Effector memory CD4-positive, alpha-beta T cell (primary cell): ENCODE results near the gene ELAVL1.
"Not testable (repeated sequence)": the region's sequence is repeated elsewhere in the genome, so short reads cannot be mapped to it uniquely, and the experiment has no call there.

Experiments used
- DNase-seq, 3 donors: peaks; one replicate each; pipeline ENCODE4 v3.0.0-alpha.2; 2020
- H3K27ac ChIP-seq: 2 replicates; pipeline ENCODE4 v1.7.0; 2013; ENCODE audit warnings: mild to moderate bottlenecking, low read length, moderate library complexity; ENCODE audit not compliant: insufficient read depth, poor library complexity, severe bottlenecking
- H3K27me3 ChIP-seq: replicated peaks from 2 replicates; pipeline ENCODE4 v1.7.0; 2013; ENCODE audit warnings: mild to moderate bottlenecking, low read length; ENCODE audit not compliant: insufficient read depth, control insufficient read depth, poor library complexity, severe bottlenecking
- H3K36me3 ChIP-seq: 2 replicates; pipeline ENCODE4 v1.7.0; 2013; ENCODE audit warnings: mild to moderate bottlenecking, low read length, moderate library complexity; ENCODE audit not compliant: control insufficient read depth, insufficient read depth
- H3K4me1 ChIP-seq: 2 replicates; pipeline ENCODE4 v1.7.0; 2013; ENCODE audit warnings: low read length, mild to moderate bottlenecking; ENCODE audit not compliant: control insufficient read depth, insufficient read depth, poor library complexity, severe bottlenecking
- H3K4me3 ChIP-seq: 2 replicates; pipeline ENCODE4 v1.7.0; 2013; ENCODE audit warnings: low read length, low read depth, mild to moderate bottlenecking; ENCODE audit not compliant: insufficient read depth, poor library complexity, severe bottlenecking
- H3K9me3 ChIP-seq: 2 replicates; pipeline ENCODE4 v1.7.0; 2013; ENCODE audit warnings: mild to moderate bottlenecking, low read length, moderate library complexity; ENCODE audit not compliant: control insufficient read depth

Gene ELAVL1

DNA sequence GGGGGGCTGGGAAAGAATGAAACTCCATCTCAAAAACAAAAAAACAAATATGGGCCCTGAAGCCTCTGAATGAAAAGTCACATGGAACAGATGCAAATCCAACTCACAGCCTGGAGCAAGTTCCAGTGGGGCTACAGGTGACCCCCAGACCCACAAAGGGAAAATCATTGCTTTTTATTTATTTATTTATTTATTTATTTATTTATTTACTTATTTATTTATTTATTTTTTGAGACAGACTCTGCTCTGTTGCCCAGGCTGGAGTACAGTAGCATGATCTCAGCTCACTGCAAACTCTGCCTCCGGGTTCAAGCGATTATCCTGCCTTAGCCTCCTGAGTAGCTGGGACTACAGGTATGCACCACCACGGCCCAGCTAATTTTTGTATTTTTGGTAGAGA is 33.8 kb upstream of the ELAVL1 start:
- Histone ChIP-seq H3K36me3 (no peaks in the 10 kb centered on the region), H3K27me3 (no peaks in the 10 kb centered on the region), H3K27ac (no peak overlapping the region), H3K9me3 (no peaks in the 10 kb centered on the region), H3K4me1 (no peaks in the 10 kb centered on the region), H3K4me3 (no peak overlapping the region)
- DNase-seq = no peak

DNA sequence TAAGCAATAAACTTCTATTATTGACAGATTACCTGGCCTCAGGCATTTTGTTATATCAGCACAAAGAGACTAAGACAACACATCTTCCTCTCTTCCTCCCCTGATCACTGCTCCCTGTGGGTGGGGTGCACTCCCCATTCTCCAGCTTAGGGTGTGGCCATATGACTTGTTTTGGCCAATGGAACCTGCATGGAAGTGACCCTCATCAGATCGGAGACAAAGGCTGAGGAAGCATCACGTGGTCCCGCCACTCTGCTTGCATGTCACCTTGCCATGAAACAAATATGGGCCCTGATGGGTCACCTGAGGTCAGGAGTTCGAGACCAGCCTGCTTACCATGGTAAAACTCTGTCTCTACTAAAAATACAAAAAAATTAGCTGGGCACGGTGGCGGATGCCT is 33.4 kb upstream of the ELAVL1 start:
- Histone ChIP-seq H3K9me3 (no peaks in the 10 kb centered on the region), H3K27me3 (no peaks in the 10 kb centered on the region), H3K36me3 (no peaks in the 10 kb centered on the region), H3K27ac (no peak overlapping the region), H3K4me3 (no peak overlapping the region), H3K4me1 (no peaks in the 10 kb centered on the region)
- no peak for DNase-seq

DNA sequence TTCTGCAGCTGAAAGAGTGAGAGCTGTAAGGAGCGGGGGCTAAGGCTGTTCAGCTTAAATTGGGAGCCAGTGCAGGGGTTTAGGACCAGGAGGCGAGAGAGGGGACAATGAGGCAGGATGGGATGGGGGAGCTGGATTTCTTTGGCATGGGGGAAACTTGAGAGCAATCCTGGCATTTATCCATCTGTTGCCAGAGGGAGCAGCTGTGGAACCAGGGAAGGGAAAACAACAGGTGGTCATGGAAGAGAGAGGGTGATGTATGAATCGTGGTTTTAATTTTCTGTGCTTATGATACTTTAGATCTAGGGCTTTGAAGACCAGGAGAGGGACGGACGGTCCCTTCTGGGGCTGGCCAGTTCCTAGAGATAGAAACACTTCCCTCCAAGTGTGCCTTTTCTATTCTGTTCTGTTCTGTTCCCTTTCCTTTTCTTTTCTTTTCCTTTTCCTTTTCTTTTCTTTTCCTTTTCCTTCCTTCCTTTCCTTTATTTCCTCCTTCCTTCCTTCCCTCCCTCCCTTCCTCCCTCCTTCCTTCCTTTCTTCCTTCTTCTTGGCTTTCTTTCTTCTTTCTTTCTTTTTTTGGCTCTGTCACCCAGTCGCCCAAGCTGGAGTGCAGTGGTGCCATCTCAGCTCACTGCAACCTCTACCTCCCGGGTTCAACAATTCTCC is 31.1 kb upstream of the ELAVL1 start:
- DNase-seq = no peak

DNA sequence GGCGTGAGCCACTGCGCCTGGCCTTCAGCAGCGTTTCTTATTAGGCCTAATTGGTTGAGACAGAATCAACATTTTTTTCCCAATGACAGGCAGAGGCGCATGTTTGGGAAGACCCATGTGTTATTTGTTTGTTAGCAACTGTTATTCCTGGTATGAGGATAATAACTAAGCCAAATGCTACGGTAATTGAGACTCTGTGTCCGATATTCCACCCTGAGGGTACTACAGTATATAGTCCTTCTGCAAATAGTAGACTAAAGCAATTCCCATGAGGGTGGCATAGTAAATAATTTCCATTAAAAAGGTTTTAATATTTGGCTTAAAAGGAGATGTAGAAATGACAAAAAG is 28.7 kb upstream of the ELAVL1 start:
- no peak overlapping the region for H3K27ac ChIP-seq
- no peaks in the 10 kb centered on the region for H3K4me1 ChIP-seq
- H3K4me3 ChIP-seq = no peak overlapping the region
- no peak for DNase-seq
- H3K9me3 ChIP-seq = no peaks in the 10 kb centered on the region
- H3K27me3 ChIP-seq = no peaks in the 10 kb centered on the region
- H3K36me3 ChIP-seq = no peaks in the 10 kb centered on the region

More for the DNA sequence above, 31.1 kb upstream of the ELAVL1 start:
- no peak overlapping the region for H3K27ac ChIP-seq
- no peak overlapping the region for H3K4me3 ChIP-seq
- no peaks in the 10 kb centered on the region for H3K36me3 ChIP-seq
- H3K4me1 ChIP-seq = no peaks in the 10 kb centered on the region
- H3K27me3 ChIP-seq = no peaks in the 10 kb centered on the region
- no peaks in the 10 kb centered on the region for H3K9me3 ChIP-seq

DNA sequence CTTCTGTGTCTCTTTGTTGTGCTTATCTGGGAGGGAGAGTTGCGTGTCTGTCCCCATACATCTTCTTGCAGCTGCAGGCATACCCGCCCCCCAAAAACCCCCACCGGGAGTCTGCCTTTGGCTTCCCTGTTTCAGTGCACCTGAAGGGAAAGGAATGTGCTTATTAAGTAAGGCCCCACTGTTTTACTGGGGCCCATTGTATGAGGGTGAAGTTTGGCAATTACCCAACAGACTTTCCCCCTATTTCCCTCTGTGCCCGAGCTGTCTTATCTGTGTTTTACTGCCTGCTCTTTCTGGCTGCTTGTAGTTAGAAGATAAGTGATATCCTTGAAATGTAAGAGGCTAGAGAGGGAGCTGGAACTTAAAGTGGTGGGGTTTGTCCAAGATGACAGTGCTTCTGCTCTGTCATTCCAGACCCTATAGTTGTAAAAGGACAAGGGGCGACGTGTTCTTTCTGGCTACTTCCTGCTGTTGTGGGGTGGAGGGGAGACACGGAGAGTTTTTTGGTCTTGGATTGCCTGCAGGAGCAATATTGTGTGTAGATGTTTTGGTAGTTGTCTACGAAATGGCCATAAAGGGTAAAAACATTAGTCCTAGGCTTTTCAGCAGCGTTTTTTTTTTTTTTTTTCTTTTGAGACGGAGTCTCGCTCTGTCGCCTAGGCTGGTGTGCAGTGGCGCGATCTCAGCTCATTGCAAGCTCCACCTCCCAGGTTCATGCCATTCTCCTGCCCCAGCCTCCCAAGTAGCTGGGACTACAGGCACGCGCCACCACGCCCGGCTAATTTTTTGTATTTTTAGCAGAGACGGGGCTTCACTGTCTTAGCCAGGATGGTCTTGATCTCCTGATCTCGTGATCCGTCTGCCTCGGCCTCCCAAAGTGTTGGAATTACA is 28.1 kb upstream of the ELAVL1 start:
- H3K9me3 ChIP-seq, DNase-seq, H3K4me1 ChIP-seq, H3K36me3 ChIP-seq, H3K4me3 ChIP-seq, H3K27me3 ChIP-seq, H3K27ac ChIP-seq: not testable (repeated sequence)

DNA sequence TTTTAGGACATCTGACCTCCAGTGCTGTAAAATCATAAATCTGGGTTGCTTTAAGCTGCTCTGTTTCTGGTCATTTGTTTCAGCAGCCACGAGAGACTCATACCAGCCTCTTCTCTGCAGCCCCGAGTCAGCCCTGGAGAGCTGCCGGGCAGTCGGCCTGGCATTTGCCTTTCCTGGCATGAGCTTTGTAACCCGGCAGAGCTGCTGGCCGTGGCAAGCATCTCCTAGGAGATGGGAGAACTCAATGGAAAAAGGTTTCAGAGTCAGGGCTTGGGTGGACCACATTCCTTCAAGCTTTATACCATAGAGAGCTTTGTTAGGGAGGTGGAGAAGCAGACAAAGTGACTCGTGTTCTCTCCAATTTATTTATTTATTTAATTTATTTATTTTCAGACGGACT is 25.5 kb upstream of the ELAVL1 start:
- Histone ChIP-seq H3K27ac (no peak overlapping the region), H3K27me3 (no peaks in the 10 kb centered on the region), H3K4me3 (no peak overlapping the region), H3K36me3 (no peaks in the 10 kb centered on the region), H3K9me3 (no peaks in the 10 kb centered on the region), H3K4me1 (no peaks in the 10 kb centered on the region)
- DNase-seq = no peak

DNA sequence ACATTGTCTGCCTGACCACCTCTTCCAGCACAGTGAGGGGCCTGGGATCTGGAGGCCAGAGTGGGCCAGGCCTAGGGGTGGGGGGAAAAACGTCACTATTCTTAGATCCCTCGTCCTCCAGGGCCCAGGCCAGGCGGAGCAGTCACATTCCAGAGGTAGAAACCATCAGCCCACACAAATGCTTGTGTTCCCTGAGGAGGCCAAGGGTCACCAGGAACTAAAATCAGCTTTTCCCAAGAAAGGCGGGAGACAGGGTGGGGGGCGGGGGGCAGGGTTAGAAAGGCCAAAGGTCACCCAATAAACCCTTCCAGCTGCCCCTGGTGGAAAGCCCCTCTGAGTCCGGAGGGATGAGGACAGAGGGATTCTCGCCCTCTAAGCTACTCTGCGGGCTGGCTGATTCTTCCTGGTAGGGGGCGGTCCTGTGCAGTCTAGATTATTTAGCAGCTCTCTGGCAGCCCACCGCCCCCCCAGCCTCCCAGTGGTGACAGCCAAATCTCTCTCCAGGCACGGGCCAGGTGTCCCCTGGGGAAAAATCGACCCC is 23.6 kb upstream of the ELAVL1 start:
- Histone ChIP-seq H3K36me3 (no peaks in the 10 kb centered on the region), H3K4me1 (no peaks in the 10 kb centered on the region), H3K9me3 (no peaks in the 10 kb centered on the region), H3K27ac (no peak overlapping the region), H3K4me3 (no peak overlapping the region), H3K27me3 (no peaks in the 10 kb centered on the region)
- DNase-seq = no peak

DNA sequence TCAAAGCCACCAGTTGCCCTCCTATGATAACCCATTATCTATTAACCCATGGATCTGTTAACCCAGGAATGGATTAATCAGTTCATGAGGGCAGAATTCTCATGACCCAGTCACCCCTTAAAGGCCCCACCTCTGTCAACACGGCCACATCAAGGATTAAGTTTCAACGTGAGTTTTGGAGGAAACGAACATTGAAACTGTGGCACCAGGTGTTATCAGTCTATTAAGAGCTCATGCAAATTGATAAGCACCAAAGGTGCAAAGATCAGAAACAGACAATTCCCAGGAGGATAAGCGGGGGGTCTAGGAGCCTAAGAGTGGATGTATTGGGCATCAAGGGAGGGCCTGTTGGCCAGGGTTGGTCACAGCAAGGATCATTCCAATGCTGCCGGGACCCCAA is 19.9 kb upstream of the ELAVL1 start:
- H3K9me3 ChIP-seq = no peaks in the 10 kb centered on the region
- DNase-seq = no peak
- no peaks in the 10 kb centered on the region for H3K4me1 ChIP-seq
- no peak overlapping the region for H3K27ac ChIP-seq
- H3K4me3 ChIP-seq = no peak overlapping the region
- no peaks in the 10 kb centered on the region for H3K27me3 ChIP-seq
- no peaks in the 10 kb centered on the region for H3K36me3 ChIP-seq

DNA sequence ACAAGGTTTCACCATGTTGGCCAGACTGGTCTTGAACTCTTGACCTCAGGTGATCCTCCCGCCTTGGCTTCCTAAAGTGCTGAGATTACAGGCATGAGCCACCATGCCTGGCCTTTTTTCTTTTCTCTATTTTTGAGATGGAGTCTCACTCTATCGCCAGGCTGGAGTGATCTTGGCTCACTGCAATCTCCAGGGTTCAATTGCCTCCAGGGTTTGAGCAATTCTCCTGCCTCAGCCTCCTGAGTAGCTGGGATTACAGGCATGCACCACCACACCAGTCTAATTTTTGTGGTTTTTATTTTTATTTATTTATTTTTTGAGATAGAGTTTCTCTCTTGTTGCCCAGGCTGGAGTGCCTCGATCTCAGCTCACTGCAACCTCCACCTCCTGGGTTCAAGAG is 18.8 kb upstream of the ELAVL1 start:
- not testable (repeated sequence) for H3K9me3 ChIP-seq, H3K4me1 ChIP-seq, DNase-seq, H3K27ac ChIP-seq, H3K27me3 ChIP-seq, H3K4me3 ChIP-seq, H3K36me3 ChIP-seq

DNA sequence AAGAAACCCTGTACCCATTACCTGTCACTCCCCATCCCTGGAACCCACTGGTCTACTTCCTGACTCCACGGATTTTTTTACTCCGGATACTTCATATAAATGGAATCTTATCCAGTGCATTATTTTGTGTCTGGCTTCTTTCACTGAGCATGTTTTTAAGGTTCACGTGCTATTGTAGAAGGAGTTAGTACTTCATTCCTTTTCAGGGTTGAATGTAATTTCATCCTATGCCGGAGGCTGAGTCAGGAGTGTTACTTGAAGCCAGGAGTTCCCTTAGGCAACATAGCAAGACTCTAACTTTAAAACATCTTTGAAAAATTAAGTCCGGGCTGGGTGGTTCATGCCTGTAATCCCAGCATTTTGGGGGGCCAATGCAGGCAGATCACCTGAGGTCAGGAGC is 17.9 kb upstream of the ELAVL1 start:
- Histone ChIP-seq H3K9me3 (no peaks in the 10 kb centered on the region), H3K36me3 (no peaks in the 10 kb centered on the region), H3K4me1 (no peaks in the 10 kb centered on the region), H3K27ac (no peak overlapping the region), H3K27me3 (no peaks in the 10 kb centered on the region), H3K4me3 (no peak overlapping the region)
- DNase-seq = no peak
